ENCODE results near the gene NAA80.

Gene NAA80

GRCh38 chr3:50321336-50322114 lies 22.3 kb upstream of the NAA80 start:
- TF ChIP-seq CTCF (IDR thresholded peaks at IDR 0.05) = peak; percentile 63

GRCh38 chr3:50320853-50321335 lies 21.7 kb upstream of the NAA80 start:
- TF ChIP-seq CTCF (IDR thresholded peaks at IDR 0.05) = no peak

GRCh38 chr3:50319894-50320625 lies 20.9 kb upstream of the NAA80 start:
- TF ChIP-seq CTCF (IDR thresholded peaks at IDR 0.05) = no peak

- no peak for TF ChIP-seq CTCF (IDR thresholded peaks at IDR 0.05)
Observed at GRCh38 chr3:50319181-50319893, 20.1 kb upstream of the NAA80 start.

- TF ChIP-seq CTCF (IDR thresholded peaks at IDR 0.05) = no peak
Observed at GRCh38 chr3:50318615-50319014, 19.4 kb upstream of the NAA80 start.

- no peak for TF ChIP-seq CTCF (IDR thresholded peaks at IDR 0.05)
Observed at GRCh38 chr3:50318163-50318562, 19.0 kb upstream of the NAA80 start.

GRCh38 chr3:50317300-50317699 lies 18.1 kb upstream of the NAA80 start:
- no peak for TF ChIP-seq CTCF (IDR thresholded peaks at IDR 0.05)
